K562 (cell line): Measurements from ENCODE around the gene GAB4. TPM values are rescaled to one million over a fixed set of nuclear protein-coding genes. Genes with fewer than 3 reads are reported as not detected.
A peak's percentile ranks its signal among the peaks of the same experiment; 100 is the strongest.

Experiments used
- ATAC-seq: fragments of 200-7000 bp; cut with Tn5 transposase; 3 replicates; pipeline ENCODE4 v1.9.1; 2020; ENCODE audit warnings: moderate library complexity
- Bru-seq: library from RNA; stranded (reverse); fragments of 400-500 nt; gene quantifications from one replicate; lab custom pipeline; 2021; lab: Mats Ljungman, UMichigan
- BruChase-seq, 2 experiments: library from RNA; stranded (reverse); fragments of 400-500 nt; gene quantifications; one replicate each; lab custom pipeline; 2021; lab: Mats Ljungman, UMichigan
- BruUV-seq: library from RNA; stranded (reverse); fragments of 400-500 nt; replicated peaks from 2 replicates; lab custom pipeline; 2021; lab: Mats Ljungman, UMichigan
- CTCF ChIA-PET: fragments of 300-600 bp; formaldehyde crosslinking; extraction: SDS; loops from one replicate; lab custom pipeline; 2021; ENCODE audit warnings: low intra/inter-chr PET ratio; lab: Yijun Ruan, JAX
- POLR2A ChIA-PET: fragments of 300-600, 350-650 bp; sonication (Branson Sonifier 250); formaldehyde crosslinking; extraction: SDS; loops from one replicate; lab custom pipeline; 2021; ENCODE audit warnings: antibody characterized with exemption, inconsistent platforms; lab: Yijun Ruan, JAX
- DNase-seq, 4 experiments: peaks; one replicate each; pipeline versions ENCODE4 v3.0.0 to v3.0.0-alpha.2; 2011 to 2018; ENCODE audit warnings: low spot score in 3 of 4, mixed read lengths in 3 of 4; ENCODE audit errors: extremely low read depth in 1 of 4
- FAIRE-seq: peaks from 2 replicates; lab custom pipeline; 2011; peaks lifted over from hg19 to GRCh38; lab: Jason Lieb, UNC
- H2AFZ ChIP-seq: 2 replicates; pipeline ENCODE4 v1.6.0; 2011; ENCODE audit warnings: low read depth, low read length, control low read depth, inconsistent platforms
- H3K27ac ChIP-seq: fragments of 200-600 bp; 3 replicates; pipeline ENCODE4 v1.8.0; 2011; ENCODE audit warnings: low read depth, mild to moderate bottlenecking, control low read depth, inconsistent platforms, low read length, moderate library complexity, mixed read lengths; ENCODE audit errors: extremely low read depth
- H3K27me3 ChIP-seq, 2 experiments: fragments of 300-600 bp in 1 of 2; 2 replicates in 1 of 2; 3 replicates in 1 of 2; pipeline versions ENCODE4 v1.6.0 to v1.8.0; 2011; ENCODE audit warnings: inconsistent platforms in 2 of 2, low read length in 2 of 2, mild to moderate bottlenecking in 1 of 2, mixed read lengths in 1 of 2, moderate library complexity in 1 of 2; ENCODE audit not compliant: control insufficient read depth in 2 of 2, insufficient read depth in 2 of 2
- H3K36me3 ChIP-seq: fragments of 300-600 bp; 3 replicates; pipeline ENCODE4 v1.8.0; 2011; ENCODE audit warnings: mild to moderate bottlenecking, low read length, inconsistent platforms; ENCODE audit not compliant: control insufficient read depth, insufficient read depth
- H3K4me1 ChIP-seq, 2 experiments: fragments of 200-600 bp in 1 of 2; replicated peaks in 1 of 2; 2 replicates in 1 of 2; 3 replicates in 1 of 2; pipeline versions ENCODE4 v1.5.1 to v1.8.0; 2011; ENCODE audit warnings: inconsistent platforms in 2 of 2, low read length in 2 of 2, mild to moderate bottlenecking in 1 of 2, mixed read lengths in 1 of 2, moderate library complexity in 1 of 2; ENCODE audit not compliant: control insufficient read depth in 2 of 2, insufficient read depth in 2 of 2
- H3K4me2 ChIP-seq: 2 replicates; pipeline ENCODE4 v1.6.1; 2011; ENCODE audit warnings: low read length, control low read depth, inconsistent platforms, mixed read lengths; ENCODE audit not compliant: insufficient read depth
- H3K4me3 ChIP-seq: fragments of 200-600 bp; sonication (generic), shearing (Covaris generic); 2 replicates; pipeline ENCODE4 v1.5.1; 2016; ENCODE audit warnings: control low read depth, inconsistent platforms
- H3K79me2 ChIP-seq: fragments of 200-600 bp; 3 replicates; pipeline ENCODE4 v1.8.0; 2011; ENCODE audit warnings: low read length, inconsistent platforms; ENCODE audit not compliant: control insufficient read depth, insufficient read depth
- H3K9ac ChIP-seq, 2 experiments: 2 replicates each; pipeline versions ENCODE4 v1.6.0 to v1.6.1; 2011; ENCODE audit warnings: low read depth in 2 of 2, low read length in 2 of 2, control low read depth in 1 of 2, inconsistent platforms in 1 of 2, mild to moderate bottlenecking in 1 of 2, mixed read lengths in 1 of 2; ENCODE audit not compliant: insufficient read depth in 1 of 2
- H3K9me1 ChIP-seq: one replicate; pipeline ENCODE4 v1.6.0; 2011; ENCODE audit warnings: inconsistent platforms, mild to moderate bottlenecking, low read length, moderate library complexity; ENCODE audit not compliant: control insufficient read depth, insufficient read depth
- H3K9me3 ChIP-seq: replicated peaks from 2 replicates; pipeline ENCODE4 v1.5.1; 2011; ENCODE audit warnings: low read depth, low read length, inconsistent platforms; ENCODE audit not compliant: control insufficient read depth, insufficient read depth
- H4K20me1 ChIP-seq: replicated peaks from 2 replicates; pipeline ENCODE4 v1.6.1; 2011; ENCODE audit warnings: low read length, inconsistent platforms, mixed read lengths; ENCODE audit not compliant: control insufficient read depth, insufficient read depth
- WGBS: fragments of 100-300 bp; shearing (Covaris generic); methylation state at CpG from one replicate; pipeline ENCODE4 v1.1.6; 2016; ENCODE audit warnings: low coverage, mixed read lengths; ENCODE audit not compliant: insufficient coverage; ENCODE audit errors: missing lambda C conversion rate; 5-methylcytosine and 5-hydroxymethylcytosine counted together
- in situ Hi-C: fragments of 300-500 bp; cut with MboI; formaldehyde crosslinking; loops from 4 replicates; pipeline ENCODE4 v1.15.0; 2018; ENCODE audit warnings: inconsistent platforms, mixed read lengths
- intact Hi-C: fragments of 100-400 bp; cut with micrococcal nuclease; formaldehyde crosslinking; loops from 2 replicates; pipeline ENCODE4 v1.14.2; 2022
- long read RNA-seq, 3 experiments: library from polyadenylated mRNA in 2 of 3; library from RNA in 1 of 3; unstranded in 2 of 3; stranded (forward) in 1 of 3; transcript quantifications; one replicate each; pipeline ENCODE4 v2.0.0, GENCODE V29; 2019 to 2022
- polyA minus RNA-seq, 3 experiments: library from RNA; depleted of rRNA, polyadenylated mRNA; stranded (reverse); fragments of >200 nt; gene quantifications; 2 replicates each; pipeline ENCODE4 v1.2.3, GENCODE V29; 2011
- polyA plus RNA-seq, 8 experiments: library from polyadenylated mRNA; depleted of rRNA in 4 of 8; stranded (reverse) in 5 of 8; unstranded in 3 of 8; fragments of >200 nt; fragmentation: Nextera tagmentation in 2 of 8; fragmentation: Illumina TruSeq in 1 of 8; extraction: Ambion mirVana in 2 of 8; extraction: Trizol in 1 of 8; gene quantifications; 2 replicates each; pipeline versions ENCODE4 v1.2.1 to v1.2.3, GENCODE V29; 2011 to 2014; ENCODE audit warnings: inconsistent platforms in 1 of 8, missing spikeins in 1 of 8
- total RNA-seq, 7 experiments: library from RNA; depleted of rRNA in 6 of 7; stranded (reverse); fragments of >200 nt in 6 of 7; fragmentation: Illumina TruSeq in 2 of 7; extraction: Trizol in 2 of 7; gene quantifications; 2 replicates each; pipeline versions ENCODE4 v1.2.1 to v1.2.3, GENCODE V29; 2011 to 2021; ENCODE audit warnings: low replicate concordance in 1 of 7
- TF ChIP-seq, protein P1 (sequence below): fragments of 450-650 bp; IDR thresholded peaks from 2 replicates; pipeline ENCODE4 v1.6.1; 2016; ENCODE audit warnings: mild to moderate bottlenecking, moderate library complexity

GAB4 gene, protein sequence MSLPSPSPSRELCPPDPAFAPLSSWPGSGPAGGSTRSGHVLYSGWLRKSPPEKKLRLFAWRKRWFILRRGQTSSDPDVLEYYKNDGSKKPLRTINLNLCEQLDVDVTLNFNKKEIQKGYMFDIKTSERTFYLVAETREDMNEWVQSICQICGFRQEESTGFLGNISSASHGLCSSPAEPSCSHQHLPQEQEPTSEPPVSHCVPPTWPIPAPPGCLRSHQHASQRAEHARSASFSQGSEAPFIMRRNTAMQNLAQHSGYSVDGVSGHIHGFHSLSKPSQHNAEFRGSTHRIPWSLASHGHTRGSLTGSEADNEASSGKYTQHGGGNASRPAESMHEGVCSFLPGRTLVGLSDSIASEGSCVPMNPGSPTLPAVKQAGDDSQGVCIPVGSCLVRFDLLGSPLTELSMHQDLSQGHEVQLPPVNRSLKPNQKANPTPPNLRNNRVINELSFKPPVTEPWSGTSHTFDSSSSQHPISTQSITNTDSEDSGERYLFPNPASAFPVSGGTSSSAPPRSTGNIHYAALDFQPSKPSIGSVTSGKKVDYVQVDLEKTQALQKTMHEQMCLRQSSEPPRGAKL
- 0.16 TPM in 1 of 2 replicates, not detected in the other for total RNA-seq (2011; cell fraction: chromatin; rRNA removed; ENCODE audit: low replicate concordance)
- total RNA-seq (2011; cell fraction: nucleolus; rRNA removed): not detected in 2 replicates
- 0.23 and 0.44 TPM in 2 replicates for total RNA-seq (2011; cell fraction: nucleoplasm; rRNA removed)
- not detected in 2 replicates for total RNA-seq (2014; rRNA removed)
- not detected in 2 replicates for total RNA-seq (2014; rRNA removed; fragmentation: Illumina TruSeq; extraction: Trizol)
- 0.11 TPM in 1 of 2 replicates, not detected in the other for total RNA-seq (2015; rRNA removed; fragmentation: Illumina TruSeq; extraction: Trizol)
- total RNA-seq (2021): 0.25 TPM in 1 of 2 replicates, not detected in the other
- not detected in 2 replicates for polyA plus RNA-seq (2011; rRNA removed)
- polyA plus RNA-seq (2011; cell fraction: cytosol; rRNA removed): 0.06 TPM in 1 of 2 replicates, not detected in the other
- 0.06 and 0.14 TPM in 2 replicates for polyA plus RNA-seq (2011; cell fraction: nucleus; rRNA removed)
- 0.07 and 0.10 TPM in 2 replicates for polyA plus RNA-seq (2012)
- polyA plus RNA-seq (2014; fragmentation: Illumina TruSeq; extraction: Trizol): 0.04 and 0.06 TPM in 2 replicates
- under 1 TPM in 1 of 2 experiments, not detected in 1; 0.04 TPM for polyA plus RNA-seq (2014; fragmentation: Nextera tagmentation; extraction: Ambion mirVana)
- 0.16 TPM in 1 of 2 replicates, not detected in the other for polyA plus RNA-seq (2014; rRNA removed)
- 0.12 TPM in 1 of 2 replicates, not detected in the other for polyA minus RNA-seq (2011; rRNA and poly(A)+ RNA removed)
- polyA minus RNA-seq (2011; cell fraction: cytosol; rRNA and poly(A)+ RNA removed): not detected in 2 replicates
- polyA minus RNA-seq (2011; cell fraction: nucleus; rRNA and poly(A)+ RNA removed): not detected in 2 replicates
- percentile 6 among the genes with signal in this experiment for Bru-seq, nascent RNA
- percentile 12 among the genes with signal in this experiment for BruChase-seq, experiment 1, labeled RNA remaining after a 2-hour chase
- BruChase-seq, experiment 2, labeled RNA remaining after a 6-hour chase: percentile 6 among the genes with signal in this experiment
- long read RNA-seq, experiment 1: 0 reads
- long read RNA-seq, experiment 2: 0 reads
- long read RNA-seq, experiment 3: 0 reads

DNA sequence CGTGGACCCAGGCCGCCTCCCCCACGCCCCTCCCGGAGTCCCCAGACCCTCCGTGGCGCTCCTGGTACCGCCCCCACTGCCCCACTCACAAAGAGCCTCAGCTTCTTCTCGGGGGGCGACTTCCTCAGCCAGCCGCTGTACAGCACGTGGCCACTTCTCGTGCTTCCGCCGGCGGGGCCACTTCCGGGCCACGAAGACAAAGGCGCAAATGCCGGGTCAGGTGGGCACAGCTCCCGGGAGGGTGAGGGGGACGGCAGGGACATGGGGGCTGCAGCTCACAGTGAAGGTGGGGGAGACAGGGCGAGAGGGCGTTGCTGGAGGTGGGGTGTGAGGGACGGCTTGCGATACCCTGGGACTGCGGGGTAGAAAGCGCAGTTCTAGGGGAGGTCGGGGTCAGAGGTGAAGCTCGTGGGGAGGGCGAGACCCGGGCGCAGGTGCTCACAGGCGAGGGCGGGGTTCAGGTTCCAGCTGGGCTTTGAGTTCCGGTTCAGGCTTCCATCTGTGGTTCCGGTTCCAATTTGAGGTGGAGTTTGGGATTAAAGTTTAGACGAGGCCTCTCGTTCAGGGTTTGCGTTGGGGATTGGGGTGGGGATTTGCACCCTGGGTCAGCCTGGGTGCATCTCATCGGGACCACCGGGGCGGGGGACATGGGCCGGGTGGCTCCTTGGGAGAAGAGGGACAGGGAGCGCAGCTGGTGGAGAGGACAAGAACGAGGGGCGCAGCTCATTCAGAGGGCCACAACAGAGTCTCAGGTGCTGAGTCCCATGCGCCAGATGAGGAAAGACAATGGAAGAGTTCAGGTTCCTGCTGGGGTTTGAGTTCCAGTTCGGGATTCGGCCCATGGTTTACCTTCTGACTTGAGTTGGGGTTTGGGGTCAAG lies at the start of gene GAB4:
Gene GAB4, minus strand, starts transcription at position 371 of the 880 bp plus-strand sequence. Its CDS starts 108 bp downstream, at position 263.
- Histone ChIP-seq H4K20me1 (no peaks in the 10 kb centered on the region), H3K36me3 (no peaks in the 10 kb centered on the region), H3K4me3 (no peak within 1 kb of the TSS), H3K9me3 (no peaks in the 10 kb centered on the region), H3K9me1 (no peaks in the 10 kb centered on the region), H2AFZ (peak within 1 kb of the TSS; percentile 68), H3K4me1 (peaks cover 0 to 11% of the 10 kb centered on the region in 2 experiments; a peak in 2 of 5 replicates), H3K79me2 (no peaks in the 10 kb centered on the region), H3K9ac (peak within 1 kb of the TSS in 1 of 2 experiments; percentile 35; a peak in 1 of 4 replicates), H3K27me3 (peaks cover 3 to 30% of the 10 kb centered on the region in 2 experiments; a peak in 3 of 5 replicates), H3K4me2 (no peak within 1 kb of the TSS; the same call in 1 of the 2 replicates), H3K27ac (no peak within 1 kb of the TSS)
- POLR2A ChIA-PET: no interaction called here
- BruUV-seq: no TSS peak
- ATAC-seq (no peak; the same call in 2 of the 3 replicates), DNase-seq (no peak), FAIRE-seq (no peak)
- in situ Hi-C loops (no loop called here), intact Hi-C loops (no loop called here)
- WGBS: 19% methylated on average over 41 of the region's 49 CpGs
- CTCF ChIA-PET: no interaction called here
- TF ChIP-seq, protein P1, sequence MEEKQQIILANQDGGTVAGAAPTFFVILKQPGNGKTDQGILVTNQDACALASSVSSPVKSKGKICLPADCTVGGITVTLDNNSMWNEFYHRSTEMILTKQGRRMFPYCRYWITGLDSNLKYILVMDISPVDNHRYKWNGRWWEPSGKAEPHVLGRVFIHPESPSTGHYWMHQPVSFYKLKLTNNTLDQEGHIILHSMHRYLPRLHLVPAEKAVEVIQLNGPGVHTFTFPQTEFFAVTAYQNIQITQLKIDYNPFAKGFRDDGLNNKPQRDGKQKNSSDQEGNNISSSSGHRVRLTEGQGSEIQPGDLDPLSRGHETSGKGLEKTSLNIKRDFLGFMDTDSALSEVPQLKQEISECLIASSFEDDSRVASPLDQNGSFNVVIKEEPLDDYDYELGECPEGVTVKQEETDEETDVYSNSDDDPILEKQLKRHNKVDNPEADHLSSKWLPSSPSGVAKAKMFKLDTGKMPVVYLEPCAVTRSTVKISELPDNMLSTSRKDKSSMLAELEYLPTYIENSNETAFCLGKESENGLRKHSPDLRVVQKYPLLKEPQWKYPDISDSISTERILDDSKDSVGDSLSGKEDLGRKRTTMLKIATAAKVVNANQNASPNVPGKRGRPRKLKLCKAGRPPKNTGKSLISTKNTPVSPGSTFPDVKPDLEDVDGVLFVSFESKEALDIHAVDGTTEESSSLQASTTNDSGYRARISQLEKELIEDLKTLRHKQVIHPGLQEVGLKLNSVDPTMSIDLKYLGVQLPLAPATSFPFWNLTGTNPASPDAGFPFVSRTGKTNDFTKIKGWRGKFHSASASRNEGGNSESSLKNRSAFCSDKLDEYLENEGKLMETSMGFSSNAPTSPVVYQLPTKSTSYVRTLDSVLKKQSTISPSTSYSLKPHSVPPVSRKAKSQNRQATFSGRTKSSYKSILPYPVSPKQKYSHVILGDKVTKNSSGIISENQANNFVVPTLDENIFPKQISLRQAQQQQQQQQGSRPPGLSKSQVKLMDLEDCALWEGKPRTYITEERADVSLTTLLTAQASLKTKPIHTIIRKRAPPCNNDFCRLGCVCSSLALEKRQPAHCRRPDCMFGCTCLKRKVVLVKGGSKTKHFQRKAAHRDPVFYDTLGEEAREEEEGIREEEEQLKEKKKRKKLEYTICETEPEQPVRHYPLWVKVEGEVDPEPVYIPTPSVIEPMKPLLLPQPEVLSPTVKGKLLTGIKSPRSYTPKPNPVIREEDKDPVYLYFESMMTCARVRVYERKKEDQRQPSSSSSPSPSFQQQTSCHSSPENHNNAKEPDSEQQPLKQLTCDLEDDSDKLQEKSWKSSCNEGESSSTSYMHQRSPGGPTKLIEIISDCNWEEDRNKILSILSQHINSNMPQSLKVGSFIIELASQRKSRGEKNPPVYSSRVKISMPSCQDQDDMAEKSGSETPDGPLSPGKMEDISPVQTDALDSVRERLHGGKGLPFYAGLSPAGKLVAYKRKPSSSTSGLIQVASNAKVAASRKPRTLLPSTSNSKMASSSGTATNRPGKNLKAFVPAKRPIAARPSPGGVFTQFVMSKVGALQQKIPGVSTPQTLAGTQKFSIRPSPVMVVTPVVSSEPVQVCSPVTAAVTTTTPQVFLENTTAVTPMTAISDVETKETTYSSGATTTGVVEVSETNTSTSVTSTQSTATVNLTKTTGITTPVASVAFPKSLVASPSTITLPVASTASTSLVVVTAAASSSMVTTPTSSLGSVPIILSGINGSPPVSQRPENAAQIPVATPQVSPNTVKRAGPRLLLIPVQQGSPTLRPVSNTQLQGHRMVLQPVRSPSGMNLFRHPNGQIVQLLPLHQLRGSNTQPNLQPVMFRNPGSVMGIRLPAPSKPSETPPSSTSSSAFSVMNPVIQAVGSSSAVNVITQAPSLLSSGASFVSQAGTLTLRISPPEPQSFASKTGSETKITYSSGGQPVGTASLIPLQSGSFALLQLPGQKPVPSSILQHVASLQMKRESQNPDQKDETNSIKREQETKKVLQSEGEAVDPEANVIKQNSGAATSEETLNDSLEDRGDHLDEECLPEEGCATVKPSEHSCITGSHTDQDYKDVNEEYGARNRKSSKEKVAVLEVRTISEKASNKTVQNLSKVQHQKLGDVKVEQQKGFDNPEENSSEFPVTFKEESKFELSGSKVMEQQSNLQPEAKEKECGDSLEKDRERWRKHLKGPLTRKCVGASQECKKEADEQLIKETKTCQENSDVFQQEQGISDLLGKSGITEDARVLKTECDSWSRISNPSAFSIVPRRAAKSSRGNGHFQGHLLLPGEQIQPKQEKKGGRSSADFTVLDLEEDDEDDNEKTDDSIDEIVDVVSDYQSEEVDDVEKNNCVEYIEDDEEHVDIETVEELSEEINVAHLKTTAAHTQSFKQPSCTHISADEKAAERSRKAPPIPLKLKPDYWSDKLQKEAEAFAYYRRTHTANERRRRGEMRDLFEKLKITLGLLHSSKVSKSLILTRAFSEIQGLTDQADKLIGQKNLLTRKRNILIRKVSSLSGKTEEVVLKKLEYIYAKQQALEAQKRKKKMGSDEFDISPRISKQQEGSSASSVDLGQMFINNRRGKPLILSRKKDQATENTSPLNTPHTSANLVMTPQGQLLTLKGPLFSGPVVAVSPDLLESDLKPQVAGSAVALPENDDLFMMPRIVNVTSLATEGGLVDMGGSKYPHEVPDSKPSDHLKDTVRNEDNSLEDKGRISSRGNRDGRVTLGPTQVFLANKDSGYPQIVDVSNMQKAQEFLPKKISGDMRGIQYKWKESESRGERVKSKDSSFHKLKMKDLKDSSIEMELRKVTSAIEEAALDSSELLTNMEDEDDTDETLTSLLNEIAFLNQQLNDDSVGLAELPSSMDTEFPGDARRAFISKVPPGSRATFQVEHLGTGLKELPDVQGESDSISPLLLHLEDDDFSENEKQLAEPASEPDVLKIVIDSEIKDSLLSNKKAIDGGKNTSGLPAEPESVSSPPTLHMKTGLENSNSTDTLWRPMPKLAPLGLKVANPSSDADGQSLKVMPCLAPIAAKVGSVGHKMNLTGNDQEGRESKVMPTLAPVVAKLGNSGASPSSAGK: peak; percentile 84
